WI38 (cell line): ENCODE data around the gene CHFR.

Experiments used
- H3K4me3 ChIP-seq: 2 replicates; pipeline ENCODE4 v1.5.1; 2011; ENCODE audit warnings: low read depth, mild to moderate bottlenecking, control low read depth, low read length
- TF ChIP-seq, protein P1 (sequence below): IDR thresholded peaks from 2 replicates; pipeline ENCODE4 v1.5.1; 2012; ENCODE audit warnings: low read depth, mild to moderate bottlenecking, control low read depth, low read length

CHFR gene

GRCh38 chr12:132789099-132789471 lies 98.3 kb downstream of the CHFR start:
- TF ChIP-seq, protein P1, sequence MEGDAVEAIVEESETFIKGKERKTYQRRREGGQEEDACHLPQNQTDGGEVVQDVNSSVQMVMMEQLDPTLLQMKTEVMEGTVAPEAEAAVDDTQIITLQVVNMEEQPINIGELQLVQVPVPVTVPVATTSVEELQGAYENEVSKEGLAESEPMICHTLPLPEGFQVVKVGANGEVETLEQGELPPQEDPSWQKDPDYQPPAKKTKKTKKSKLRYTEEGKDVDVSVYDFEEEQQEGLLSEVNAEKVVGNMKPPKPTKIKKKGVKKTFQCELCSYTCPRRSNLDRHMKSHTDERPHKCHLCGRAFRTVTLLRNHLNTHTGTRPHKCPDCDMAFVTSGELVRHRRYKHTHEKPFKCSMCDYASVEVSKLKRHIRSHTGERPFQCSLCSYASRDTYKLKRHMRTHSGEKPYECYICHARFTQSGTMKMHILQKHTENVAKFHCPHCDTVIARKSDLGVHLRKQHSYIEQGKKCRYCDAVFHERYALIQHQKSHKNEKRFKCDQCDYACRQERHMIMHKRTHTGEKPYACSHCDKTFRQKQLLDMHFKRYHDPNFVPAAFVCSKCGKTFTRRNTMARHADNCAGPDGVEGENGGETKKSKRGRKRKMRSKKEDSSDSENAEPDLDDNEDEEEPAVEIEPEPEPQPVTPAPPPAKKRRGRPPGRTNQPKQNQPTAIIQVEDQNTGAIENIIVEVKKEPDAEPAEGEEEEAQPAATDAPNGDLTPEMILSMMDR: no peak
- H3K4me3 ChIP-seq: no peak overlapping the region

DNA sequence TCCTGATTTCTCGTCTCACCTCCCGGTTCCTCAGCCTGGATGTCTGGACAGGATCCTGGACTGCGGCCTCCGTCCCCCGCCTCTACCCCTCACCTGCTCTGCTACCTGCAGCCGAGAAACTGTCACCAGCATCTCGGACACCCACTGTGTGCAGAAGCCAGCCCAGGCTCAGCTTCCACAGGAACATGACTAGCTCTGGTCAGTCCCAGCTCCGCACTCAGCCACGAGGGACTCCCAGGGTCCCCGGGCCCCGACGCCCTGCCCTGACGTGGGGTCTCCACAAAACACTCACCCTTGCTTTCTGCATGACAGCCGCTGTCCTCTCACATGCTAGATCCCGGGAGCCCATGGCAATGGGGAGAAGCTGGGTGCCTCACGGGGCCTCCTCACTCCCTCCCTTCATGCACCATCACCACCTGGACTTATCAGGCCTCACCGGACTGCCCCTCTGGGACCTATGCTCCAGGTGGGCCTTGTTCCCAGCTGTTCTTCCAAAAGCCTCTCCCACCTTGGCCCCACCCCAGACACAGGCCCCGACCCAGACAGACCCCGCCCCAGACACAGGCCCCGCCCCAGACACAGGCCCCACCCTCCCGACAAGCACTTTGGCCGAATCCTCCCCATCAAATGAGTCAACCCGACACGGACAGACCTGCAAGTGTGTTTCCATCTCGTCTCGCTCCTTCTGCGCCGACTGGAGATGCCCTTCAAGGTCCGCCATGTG lies 98.9 kb downstream of the CHFR start:
- TF ChIP-seq, protein P1: no peak
- no peak overlapping the region for H3K4me3 ChIP-seq

DNA sequence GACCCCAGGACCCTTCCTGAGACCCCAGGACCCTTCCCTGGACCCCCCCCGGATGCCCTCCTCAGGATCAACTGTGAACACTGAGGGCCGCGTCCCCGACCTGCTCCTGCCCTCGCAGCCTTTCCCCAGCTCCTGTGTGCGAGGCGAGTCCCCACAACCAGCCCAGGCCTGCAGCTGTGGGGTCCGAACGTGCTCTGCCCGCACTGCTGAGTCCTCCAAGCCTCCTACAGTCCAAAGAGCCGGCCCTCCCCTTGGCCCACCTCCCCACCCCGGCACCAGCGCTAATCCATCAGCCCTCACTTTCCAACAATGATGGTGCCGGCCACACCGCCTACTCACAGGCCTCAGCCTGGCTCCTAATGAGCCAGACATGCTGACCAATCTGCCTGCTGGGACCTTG lies 99.5 kb downstream of the CHFR start:
- TF ChIP-seq, protein P1: no peak
- no peak overlapping the region for H3K4me3 ChIP-seq

GRCh38 chr12:132786192-132786591 lies 101.2 kb downstream of the CHFR start:
- TF ChIP-seq, protein P1: no peak
- H3K4me3 ChIP-seq: no peak overlapping the region

DNA sequence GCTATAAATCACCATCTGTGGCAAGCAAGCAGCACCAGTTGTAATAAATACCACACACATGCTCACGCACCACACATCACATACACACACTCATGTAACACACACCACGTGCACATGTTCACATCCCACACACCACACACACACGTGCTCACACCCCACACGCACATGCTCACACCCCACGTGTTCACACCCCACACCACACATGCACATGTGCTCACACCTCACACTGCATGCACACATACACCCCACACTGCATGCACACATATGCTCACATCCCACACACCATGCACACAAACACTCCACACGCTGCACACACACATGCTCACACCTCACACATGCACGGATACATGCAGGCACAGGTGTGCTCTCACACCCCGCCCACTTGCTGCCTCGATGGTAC lies 102.8 kb downstream of the CHFR start:
- TF ChIP-seq, protein P1: no peak
- H3K4me3 ChIP-seq: no peak overlapping the region

DNA sequence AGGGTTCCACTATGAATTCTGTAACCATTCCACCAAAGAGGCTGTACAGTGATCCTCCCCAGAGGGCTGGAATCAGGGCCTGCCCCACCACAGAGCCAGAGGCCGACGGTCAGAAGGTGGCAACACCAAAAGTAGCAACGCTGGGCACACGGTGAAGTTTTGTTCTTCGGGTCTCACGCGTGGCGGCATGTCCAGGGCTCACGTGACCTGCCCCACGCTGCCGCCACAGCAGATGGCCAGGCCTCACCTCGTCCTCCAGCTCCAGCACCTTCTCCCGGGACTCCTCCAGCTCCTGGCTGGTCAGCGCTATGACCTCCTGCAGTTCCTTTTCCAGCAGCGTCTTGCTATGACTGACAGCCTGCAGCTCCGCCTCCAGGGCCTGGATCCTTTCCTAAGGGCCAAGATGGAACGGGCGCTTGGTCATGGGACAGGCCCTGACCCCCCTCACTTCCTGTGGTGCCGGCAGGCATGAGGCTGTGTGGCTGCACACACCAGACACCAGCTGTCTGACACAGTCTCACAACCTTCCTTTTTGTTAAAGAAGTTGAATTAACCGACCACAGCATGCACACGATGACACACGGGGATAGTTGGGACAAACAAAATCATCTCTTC lies 103.4 kb downstream of the CHFR start:
- TF ChIP-seq, protein P1: no peak
- H3K4me3 ChIP-seq: no peak overlapping the region
